IPS DF 6.9 (cell line): ENCODE data around the gene AASDH.

Experiments used
- DNase-seq: peaks from one replicate; pipeline ENCODE4 v3.0.0-alpha.2; 2013; ENCODE audit warnings: low read depth, low spot score
- H3K27ac ChIP-seq: one replicate; pipeline ENCODE4 v1.5.1; 2013; ENCODE audit warnings: low read length, control low read depth
- H3K27me3 ChIP-seq: 2 replicates; pipeline ENCODE4 v1.6.1; 2013; ENCODE audit warnings: mild to moderate bottlenecking, low read length; ENCODE audit not compliant: control insufficient read depth, insufficient read depth
- H3K36me3 ChIP-seq: 2 replicates; pipeline ENCODE4 v1.6.1; 2013; ENCODE audit warnings: low read length; ENCODE audit not compliant: control insufficient read depth, insufficient read depth
- H3K4me1 ChIP-seq: 2 replicates; pipeline ENCODE4 v1.6.1; 2013; ENCODE audit warnings: low read length; ENCODE audit not compliant: control insufficient read depth, insufficient read depth
- H3K4me3 ChIP-seq: 2 replicates; pipeline ENCODE4 v1.5.1; 2013; ENCODE audit warnings: mild to moderate bottlenecking, low read length
- H3K9me3 ChIP-seq: 2 replicates; pipeline ENCODE4 v1.6.1; 2013; ENCODE audit warnings: low read length, inconsistent platforms; ENCODE audit not compliant: control insufficient read depth, insufficient read depth
- WGBS: extraction: QIAGEN DNeasy Blood & Tissue Kit; methylation state at CpG from one replicate; pipeline ENCODE4 v1.1.7; 2013; ENCODE audit warnings: mixed read lengths, missing lambda C conversion rate; ENCODE audit not compliant: insufficient read length, insufficient coverage; 5-methylcytosine and 5-hydroxymethylcytosine counted together

The AASDH gene

GRCh38 chr4:56317749-56318148, 69.5 kb downstream of the AASDH start:
- Histone ChIP-seq H3K27me3 (no peaks in the 10 kb centered on the region), H3K27ac (no peak overlapping the region), H3K4me3 (no peak overlapping the region), H3K36me3 (peaks cover 9% of the 10 kb centered on the region; the same call in 1 of the 2 replicates), H3K9me3 (no peaks in the 10 kb centered on the region), H3K4me1 (no peaks in the 10 kb centered on the region)
- no peak for DNase-seq

GRCh38 chr4:56316011-56316650, 71.2 kb downstream of the AASDH start:
- no peaks in the 10 kb centered on the region for H3K4me1 ChIP-seq
- no peak for DNase-seq
- WGBS, result no CpG with 5 or more reads among the region's 29 CpGs
- H3K27me3 ChIP-seq, result no peaks in the 10 kb centered on the region
- no peak overlapping the region for H3K27ac ChIP-seq
- no peaks in the 10 kb centered on the region for H3K9me3 ChIP-seq
- peaks cover 9% of the 10 kb centered on the region; the same call in 1 of the 2 replicates for H3K36me3 ChIP-seq
- no peak overlapping the region for H3K4me3 ChIP-seq

- Histone ChIP-seq H3K4me3 (no peak overlapping the region), H3K4me1 (no peaks in the 10 kb centered on the region), H3K27ac (no peak overlapping the region), H3K36me3 (peaks cover 9% of the 10 kb centered on the region; the same call in 1 of the 2 replicates), H3K9me3 (no peaks in the 10 kb centered on the region), H3K27me3 (no peaks in the 10 kb centered on the region)
- no peak for DNase-seq
- WGBS, result no CpG with 5 or more reads among the region's 24 CpGs
Measured at GRCh38 chr4:56315543-56315942, 71.7 kb downstream of the AASDH start.

GRCh38 chr4:56315041-56315440, 72.2 kb downstream of the AASDH start:
- no peak for DNase-seq
- no peak overlapping the region for H3K4me3 ChIP-seq
- H3K27me3 ChIP-seq, result no peaks in the 10 kb centered on the region
- WGBS, result no CpG with 5 or more reads among the region's 29 CpGs
- peaks cover 9% of the 10 kb centered on the region; the same call in 1 of the 2 replicates for H3K36me3 ChIP-seq
- no peaks in the 10 kb centered on the region for H3K4me1 ChIP-seq
- H3K9me3 ChIP-seq, result no peaks in the 10 kb centered on the region
- H3K27ac ChIP-seq, result no peak overlapping the region

- no peak for DNase-seq
- Histone ChIP-seq H3K27me3 (no peaks in the 10 kb centered on the region), H3K36me3 (peaks cover 9% of the 10 kb centered on the region; the same call in 1 of the 2 replicates), H3K9me3 (no peaks in the 10 kb centered on the region), H3K4me1 (no peaks in the 10 kb centered on the region), H3K4me3 (no peak overlapping the region), H3K27ac (no peak overlapping the region)
- no CpG with 5 or more reads among the region's 50 CpGs for WGBS
Measured at GRCh38 chr4:56314207-56314915, 72.9 kb downstream of the AASDH start.

- no peak overlapping the region for H3K4me3 ChIP-seq
- H3K36me3 ChIP-seq, result peaks cover 9% of the 10 kb centered on the region; the same call in 1 of the 2 replicates
- no peaks in the 10 kb centered on the region for H3K9me3 ChIP-seq
- WGBS, result no CpG with 5 or more reads among the region's 12 CpGs
- no peak for DNase-seq
- H3K27me3 ChIP-seq, result no peaks in the 10 kb centered on the region
- no peak overlapping the region for H3K27ac ChIP-seq
- no peaks in the 10 kb centered on the region for H3K4me1 ChIP-seq
Measured at GRCh38 chr4:56313132-56313531, 74.2 kb downstream of the AASDH start.

GRCh38 chr4:56311299-56311975, 75.9 kb downstream of the AASDH start:
- H3K27ac ChIP-seq, result no peak overlapping the region
- H3K36me3 ChIP-seq, result peaks cover 8% of the 10 kb centered on the region; the same call in 1 of the 2 replicates
- H3K27me3 ChIP-seq, result no peaks in the 10 kb centered on the region
- H3K9me3 ChIP-seq, result no peaks in the 10 kb centered on the region
- no CpG with 5 or more reads among the region's 7 CpGs for WGBS
- no peak overlapping the region for H3K4me3 ChIP-seq
- H3K4me1 ChIP-seq, result no peaks in the 10 kb centered on the region
- no peak for DNase-seq

- DNase-seq, result no peak
- no CpG with 5 or more reads among the region's 5 CpGs for WGBS
- Histone ChIP-seq H3K4me1 (no peaks in the 10 kb centered on the region), H3K36me3 (peaks cover 6% of the 10 kb centered on the region; the same call in 1 of the 2 replicates), H3K27me3 (no peaks in the 10 kb centered on the region), H3K27ac (no peak overlapping the region), H3K4me3 (no peak overlapping the region), H3K9me3 (no peaks in the 10 kb centered on the region)
Measured at GRCh38 chr4:56310401-56311125, 76.7 kb downstream of the AASDH start.

GRCh38 chr4:56308384-56308783, 78.9 kb downstream of the AASDH start:
- no peak overlapping the region for H3K4me3 ChIP-seq
- H3K4me1 ChIP-seq, result no peaks in the 10 kb centered on the region
- H3K27ac ChIP-seq, result no peak overlapping the region
- DNase-seq, result no peak
- no peaks in the 10 kb centered on the region for H3K36me3 ChIP-seq
- no peaks in the 10 kb centered on the region for H3K9me3 ChIP-seq
- no peaks in the 10 kb centered on the region for H3K27me3 ChIP-seq
- WGBS, result no CpG with 5 or more reads among the region's 4 CpGs

GRCh38 chr4:56307423-56307822, 79.9 kb downstream of the AASDH start:
- Histone ChIP-seq H3K27me3 (no peaks in the 10 kb centered on the region), H3K4me1 (no peaks in the 10 kb centered on the region), H3K4me3 (no peak overlapping the region), H3K36me3 (no peaks in the 10 kb centered on the region), H3K9me3 (no peaks in the 10 kb centered on the region), H3K27ac (no peak overlapping the region)
- DNase-seq, result no peak
- no CpG with 5 or more reads among the region's 3 CpGs for whole genome bisulfite sequencing
